Thyroid gland (tissue), 4 donors: Measurements from ENCODE around the gene LTBR. TPM values are rescaled to one million over a fixed set of nuclear protein-coding genes. Genes with fewer than 3 reads are reported as not detected.

Source experiments
- DNase-seq, 2 donors: peaks; one replicate each; pipeline ENCODE4 v3.0.0-alpha.2; 2019
- H3K27ac ChIP-seq, 3 donors: fragments of 200-600 bp; sonication (generic); 1 replicate in 2 of 3; 2 replicates in 1 of 3; pipeline ENCODE4 v1.5.1; 2016 to 2019; ENCODE audit warnings: mild to moderate bottlenecking in 1 of 3, moderate library complexity in 1 of 3
- H3K27me3 ChIP-seq: fragments of 200-600 bp; sonication (generic); one replicate; pipeline ENCODE4 v1.5.1; 2019
- H3K36me3 ChIP-seq, 2 donors: fragments of 200-600 bp; sonication (generic); one replicate each; pipeline ENCODE4 v1.5.1; 2016 to 2019
- H3K4me1 ChIP-seq, 2 donors: fragments of 200-600 bp; sonication (generic); one replicate each; pipeline ENCODE4 v1.5.1; 2017 to 2019
- H3K4me3 ChIP-seq, 3 donors: fragments of 200-600 bp; sonication (generic); replicated peaks in 1 of 3; 1 replicate in 2 of 3; 2 replicates in 1 of 3; pipeline ENCODE4 v1.5.1; 2016; ENCODE audit warnings: mild to moderate bottlenecking in 1 of 3
- H3K9me3 ChIP-seq: fragments of 200-600 bp; sonication (generic); one replicate; pipeline ENCODE4 v1.5.1; 2017
- POLR2A ChIP-seq, 2 donors: fragments of 450-650 bp; IDR thresholded peaks; one replicate each; pipeline ENCODE4 v1.6.1; 2017; ENCODE audit warnings: antibody characterized with exemption in 2 of 2, mild to moderate bottlenecking in 2 of 2, moderate library complexity in 1 of 2
- WGBS, 2 donors: methylation state at CpG; one replicate each; pipeline ENCODE4 v1.1.5; 2017; 5-methylcytosine and 5-hydroxymethylcytosine counted together
- intact Hi-C: fragments of 100-400 bp; cut with DNase I; formaldehyde crosslinking; loops from one replicate; pipeline ENCODE4 v1.15.1; 2023
- total RNA-seq, 4 donors: library from RNA; depleted of rRNA; stranded (reverse); fragments of >200 nt; gene quantifications; one replicate each; pipeline ENCODE4 v1.2.3, GENCODE V29; 2016
- TF ChIP-seq, protein P1 (sequence below), 6 experiments: fragments of 200-600 bp in 3 of 6; fragments of 450-650 bp in 3 of 6; sonication (generic) in 3 of 6; IDR thresholded peaks; one replicate each; pipeline ENCODE4 v1.5.1; 2016 to 2019; ENCODE audit warnings: antibody characterized with exemption in 6 of 6, mild to moderate bottlenecking in 2 of 6, inconsistent platforms in 1 of 6, moderate library complexity in 1 of 6

LTBR gene
- total RNA-seq, 4 donors from 2014 or later: 152 to 215 (median 178) TPM

DNA sequence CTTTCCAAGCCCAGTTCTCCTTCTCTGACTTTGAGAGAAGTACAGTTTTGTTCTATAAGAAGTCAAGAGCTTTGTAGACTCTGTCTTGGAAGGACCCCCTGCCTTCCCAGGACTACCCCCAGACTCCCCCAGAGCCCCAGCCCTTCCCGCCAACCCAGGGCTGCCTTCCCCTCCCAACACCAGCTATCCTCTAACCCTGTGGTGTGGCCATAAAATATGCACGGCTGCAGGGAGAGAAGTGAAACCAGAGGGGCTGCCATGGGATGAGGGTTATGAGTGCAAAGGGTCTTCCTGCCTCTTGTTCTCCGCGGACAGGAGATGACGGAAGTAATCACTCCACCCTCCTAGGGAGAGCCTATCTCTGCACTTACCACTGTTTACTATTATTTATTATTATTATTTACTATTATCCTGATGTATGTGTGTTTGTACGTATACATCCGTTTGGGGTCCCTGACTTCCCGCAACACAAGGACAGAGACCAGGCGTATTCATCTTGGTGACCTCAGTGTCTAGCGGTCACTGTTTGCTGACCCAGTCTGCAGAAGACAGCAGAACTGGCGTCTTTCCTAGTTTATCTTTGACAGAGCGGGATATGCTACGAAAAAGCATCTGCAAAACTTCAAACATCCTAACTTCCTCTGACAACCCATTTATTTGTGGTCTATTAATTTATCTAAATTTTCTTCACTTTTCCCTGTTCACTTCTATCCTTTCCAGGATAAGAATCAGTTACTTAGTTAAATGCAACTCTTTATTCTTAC is 5.1 kb upstream of the LTBR start:
- no peak overlapping the region for H3K4me3 ChIP-seq
- WGBS, 2 donors: 84% methylated on average over 13 of the region's 13 CpGs
- no peaks in the 10 kb centered on the region for H3K9me3 ChIP-seq
- peak overlapping the region; percentile 97 to 99 (median 97) for H3K27ac ChIP-seq
- H3K36me3 ChIP-seq: no peaks in the 10 kb centered on the region
- TF ChIP-seq, protein P1, sequence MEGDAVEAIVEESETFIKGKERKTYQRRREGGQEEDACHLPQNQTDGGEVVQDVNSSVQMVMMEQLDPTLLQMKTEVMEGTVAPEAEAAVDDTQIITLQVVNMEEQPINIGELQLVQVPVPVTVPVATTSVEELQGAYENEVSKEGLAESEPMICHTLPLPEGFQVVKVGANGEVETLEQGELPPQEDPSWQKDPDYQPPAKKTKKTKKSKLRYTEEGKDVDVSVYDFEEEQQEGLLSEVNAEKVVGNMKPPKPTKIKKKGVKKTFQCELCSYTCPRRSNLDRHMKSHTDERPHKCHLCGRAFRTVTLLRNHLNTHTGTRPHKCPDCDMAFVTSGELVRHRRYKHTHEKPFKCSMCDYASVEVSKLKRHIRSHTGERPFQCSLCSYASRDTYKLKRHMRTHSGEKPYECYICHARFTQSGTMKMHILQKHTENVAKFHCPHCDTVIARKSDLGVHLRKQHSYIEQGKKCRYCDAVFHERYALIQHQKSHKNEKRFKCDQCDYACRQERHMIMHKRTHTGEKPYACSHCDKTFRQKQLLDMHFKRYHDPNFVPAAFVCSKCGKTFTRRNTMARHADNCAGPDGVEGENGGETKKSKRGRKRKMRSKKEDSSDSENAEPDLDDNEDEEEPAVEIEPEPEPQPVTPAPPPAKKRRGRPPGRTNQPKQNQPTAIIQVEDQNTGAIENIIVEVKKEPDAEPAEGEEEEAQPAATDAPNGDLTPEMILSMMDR (IDR thresholded peaks at IDR 0.05): no peak
- no peak for TF ChIP-seq POLR2A (IDR thresholded peaks at IDR 0.05)
- H3K27me3 ChIP-seq: no peaks in the 10 kb centered on the region
- H3K4me1 ChIP-seq: peaks cover 49 to 72% of the 10 kb centered on the region in 2 donors
- intact Hi-C loops: no loop called here
- DNase-seq: no peak

DNA sequence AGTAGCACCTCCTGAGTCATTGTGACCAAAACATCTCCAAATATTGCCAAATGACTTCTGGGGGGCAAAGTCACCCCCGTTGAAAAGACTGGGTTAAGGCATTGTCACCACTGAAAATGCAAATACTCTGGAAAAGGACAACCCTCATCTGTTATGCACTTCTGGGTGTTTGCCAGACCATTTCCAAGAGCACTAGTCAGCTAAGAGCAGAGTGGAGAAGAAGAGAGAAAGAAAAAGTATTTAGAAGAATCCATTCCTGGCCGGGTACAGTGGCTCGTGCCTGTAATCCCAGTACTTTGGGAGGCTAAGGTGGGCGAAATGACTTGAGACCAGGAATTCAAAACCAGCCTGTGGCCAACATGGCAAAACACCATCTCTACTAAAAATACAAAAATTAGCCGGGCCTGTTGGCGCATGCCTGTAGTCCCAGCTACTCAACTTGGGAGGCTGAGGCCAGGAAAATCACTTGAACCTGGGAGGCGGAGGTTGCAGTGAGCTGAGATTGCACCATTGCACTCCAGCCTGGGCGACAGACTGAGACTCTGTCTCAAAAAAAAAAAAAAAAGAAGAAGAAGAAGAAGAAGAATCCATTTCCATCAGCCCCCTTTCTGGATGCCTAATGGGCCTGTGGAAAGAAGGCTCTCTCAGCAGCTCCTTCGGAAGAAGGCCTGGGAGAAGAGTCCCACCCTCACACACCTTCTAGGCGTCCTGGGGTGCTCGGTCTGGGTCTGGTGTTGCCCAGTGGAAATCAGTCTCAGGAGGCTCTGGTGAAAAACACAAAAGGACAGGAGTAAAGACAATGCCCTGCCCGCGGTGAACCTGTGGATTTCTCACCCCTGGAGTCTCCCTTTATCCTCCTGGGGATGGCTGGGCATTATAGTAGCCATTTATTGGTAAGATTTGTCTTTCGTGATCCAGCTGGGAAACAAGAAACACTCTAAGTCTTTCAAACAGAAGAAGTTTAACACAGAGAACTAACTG is 3.5 kb upstream of the LTBR start:
- Histone ChIP-seq H3K9me3 (no peaks in the 10 kb centered on the region), H3K27me3 (no peaks in the 10 kb centered on the region), H3K36me3 (no peaks in the 10 kb centered on the region), H3K27ac (peak overlapping the region; percentile 80 to 99 (median 81)), H3K4me3 (no peak overlapping the region), H3K4me1 (peaks cover 56 to 84% of the 10 kb centered on the region in 2 donors)
- TF ChIP-seq, protein P1 (IDR thresholded peaks at IDR 0.05): no peak
- peak in 1 of 2 donors; percentile 56 for TF ChIP-seq POLR2A (IDR thresholded peaks at IDR 0.05)
- intact Hi-C loops: loop anchor here (5.0 to 10.0 kb wide), 2 partner anchors 43 to 146 kb away; no protein-coding TSS in a partner anchor
- DNase-seq: peak; percentile 65 to 67
- WGBS, 2 donors: 60 to 63% methylated on average over 14 of the region's 14 CpGs

DNA sequence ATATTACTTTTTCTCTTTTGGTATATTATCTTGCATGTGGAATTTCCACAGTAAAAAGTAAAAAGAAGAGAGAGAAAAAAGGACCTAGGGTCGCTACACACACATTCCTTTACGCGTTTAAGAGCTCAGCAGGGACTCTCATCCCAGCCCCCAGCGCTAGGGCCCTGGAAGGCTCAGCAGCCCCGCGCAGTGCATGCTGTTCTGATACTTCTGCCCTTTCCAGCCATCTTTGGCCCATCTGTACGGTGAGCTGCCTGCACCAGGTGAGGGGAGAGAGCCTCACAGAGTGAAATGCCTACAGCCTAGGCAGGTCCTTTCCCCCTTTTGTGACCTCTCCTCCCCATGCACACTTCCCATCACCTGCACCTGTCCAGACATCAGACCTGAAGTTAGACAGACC is 1.6 kb upstream of the LTBR start:
- Histone ChIP-seq H3K9me3 (no peaks in the 10 kb centered on the region), H3K4me3 (no peak overlapping the region), H3K4me1 (peaks cover 39 to 74% of the 10 kb centered on the region in 2 donors), H3K27ac (peak overlapping the region in 2 of 3 donors; percentile 97 to 99), H3K36me3 (peaks cover 0 to under 1% of the 10 kb centered on the region in 2 donors), H3K27me3 (no peaks in the 10 kb centered on the region)
- 82 to 89% methylated on average over 7 of the region's 7 CpGs for WGBS, 2 donors
- DNase-seq: no peak
- TF ChIP-seq, protein P1 (IDR thresholded peaks at IDR 0.05): no peak
- no peak for TF ChIP-seq POLR2A (IDR thresholded peaks at IDR 0.05)
- intact Hi-C loops: loop anchor here (5.0 to 10.0 kb wide), 2 partner anchors 45 to 148 kb away; no protein-coding TSS in a partner anchor

DNA sequence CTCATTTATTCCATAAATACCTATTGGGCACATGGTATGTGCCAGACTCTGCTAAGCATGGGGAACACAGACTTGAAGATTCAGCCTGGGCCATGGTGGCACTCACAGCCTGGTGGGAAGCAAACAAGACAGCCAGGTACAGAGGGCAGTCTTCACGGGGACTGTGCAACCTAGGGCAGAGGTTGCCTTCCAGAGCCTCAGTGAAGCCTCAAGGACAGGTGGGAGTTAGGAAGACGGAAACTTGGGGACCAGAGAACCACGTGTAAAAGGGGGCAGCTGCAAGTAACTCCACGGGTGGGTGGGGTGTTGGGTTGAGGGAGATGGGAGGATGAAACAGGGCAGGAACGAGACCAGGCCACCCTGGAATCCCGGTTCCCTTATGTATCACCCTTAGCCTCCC is 980 bp upstream of the LTBR start:
- WGBS, 2 donors: 84 to 90% methylated on average over 6 of the region's 6 CpGs
- Histone ChIP-seq H3K4me3 (peak overlapping the region in 1 of 3 donors; percentile 68), H3K27me3 (no peaks in the 10 kb centered on the region), H3K36me3 (peaks cover 5 to 6% of the 10 kb centered on the region in 2 donors), H3K9me3 (no peaks in the 10 kb centered on the region), H3K27ac (peak overlapping the region; percentile 97 to 99 (median 97)), H3K4me1 (peaks cover 35 to 68% of the 10 kb centered on the region in 2 donors)
- intact Hi-C loops: loop anchor here (5.0 to 10.0 kb wide), 2 partner anchors 46 to 148 kb away; no protein-coding TSS in a partner anchor
- TF ChIP-seq, protein P1 (IDR thresholded peaks at IDR 0.05): no peak
- DNase-seq: no peak
